Glomerular endothelial cell (primary cell): ENCODE data around the gene LRRC26. TPM values are rescaled to one million over a fixed set of nuclear protein-coding genes. Genes with fewer than 3 reads are reported as not detected.

Experiments used
- DNase-seq: peaks from one replicate; pipeline ENCODE4 v3.0.0-alpha.2; 2011; ENCODE audit warnings: low read depth, low spot score; ENCODE audit errors: extremely low read depth
- total RNA-seq: library from RNA; depleted of rRNA; stranded (reverse); fragments of >200 nt; gene quantifications from 2 replicates; pipeline ENCODE4 v1.2.3, GENCODE V29; 2015

Gene LRRC26, protein sequence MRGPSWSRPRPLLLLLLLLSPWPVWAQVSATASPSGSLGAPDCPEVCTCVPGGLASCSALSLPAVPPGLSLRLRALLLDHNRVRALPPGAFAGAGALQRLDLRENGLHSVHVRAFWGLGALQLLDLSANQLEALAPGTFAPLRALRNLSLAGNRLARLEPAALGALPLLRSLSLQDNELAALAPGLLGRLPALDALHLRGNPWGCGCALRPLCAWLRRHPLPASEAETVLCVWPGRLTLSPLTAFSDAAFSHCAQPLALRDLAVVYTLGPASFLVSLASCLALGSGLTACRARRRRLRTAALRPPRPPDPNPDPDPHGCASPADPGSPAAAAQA
- not detected in 2 replicates for total RNA-seq

DNA sequence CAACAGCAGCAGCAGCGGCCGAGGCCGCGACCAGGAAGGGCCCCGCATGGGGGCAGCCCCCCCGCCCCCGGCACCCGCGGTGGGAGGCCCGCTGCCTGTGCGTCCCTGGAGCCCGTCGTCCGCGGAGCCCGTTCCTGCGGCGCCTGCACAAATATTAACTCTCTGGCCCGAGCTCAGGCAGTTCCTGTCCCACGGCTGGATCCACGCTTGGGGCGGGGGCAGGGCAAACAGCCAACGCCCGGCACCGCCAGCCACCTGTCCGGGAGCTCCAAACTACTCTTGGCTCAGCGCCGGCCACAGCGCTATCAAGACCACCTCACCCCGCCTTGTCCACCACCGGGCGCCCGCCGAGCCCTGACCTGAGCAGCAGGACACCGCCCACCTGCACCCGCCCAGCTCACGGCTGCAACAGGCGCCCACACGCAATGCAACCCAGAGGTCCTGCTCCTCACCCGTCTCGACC is at the start of gene LRRC26:
TSS of gene LRRC26 (minus strand) at position 156 of the 463 bp plus-strand sequence. CDS start at position 48, 108 bp downstream.
- DNase-seq: no peak

DNA sequence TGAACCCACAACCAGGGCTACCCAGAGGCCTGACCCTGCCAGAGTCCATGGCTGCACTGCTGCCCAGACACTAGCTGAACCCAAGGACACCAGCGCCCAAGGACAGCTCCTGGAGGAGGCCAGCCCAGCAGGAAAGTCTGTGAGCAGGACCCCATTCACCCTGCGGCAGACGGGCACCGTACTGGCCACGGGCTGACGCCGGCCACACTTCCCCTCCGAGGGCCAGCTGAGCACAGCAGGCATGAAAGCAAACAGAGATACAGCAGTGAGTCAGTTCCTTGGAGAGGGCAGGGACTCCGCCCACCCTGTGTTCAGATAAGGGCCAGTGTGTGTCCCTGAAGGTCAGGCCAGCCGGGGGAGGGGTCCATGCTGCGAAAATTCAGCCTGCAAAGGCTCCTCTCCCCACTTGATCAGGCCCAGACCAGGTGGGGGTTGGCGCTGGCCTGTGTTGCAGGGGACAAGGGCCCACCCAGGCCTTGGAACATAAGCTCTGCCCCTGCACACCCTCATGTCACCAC is 49.0 kb upstream of the LRRC26 start:
- no peak for DNase-seq

DNA sequence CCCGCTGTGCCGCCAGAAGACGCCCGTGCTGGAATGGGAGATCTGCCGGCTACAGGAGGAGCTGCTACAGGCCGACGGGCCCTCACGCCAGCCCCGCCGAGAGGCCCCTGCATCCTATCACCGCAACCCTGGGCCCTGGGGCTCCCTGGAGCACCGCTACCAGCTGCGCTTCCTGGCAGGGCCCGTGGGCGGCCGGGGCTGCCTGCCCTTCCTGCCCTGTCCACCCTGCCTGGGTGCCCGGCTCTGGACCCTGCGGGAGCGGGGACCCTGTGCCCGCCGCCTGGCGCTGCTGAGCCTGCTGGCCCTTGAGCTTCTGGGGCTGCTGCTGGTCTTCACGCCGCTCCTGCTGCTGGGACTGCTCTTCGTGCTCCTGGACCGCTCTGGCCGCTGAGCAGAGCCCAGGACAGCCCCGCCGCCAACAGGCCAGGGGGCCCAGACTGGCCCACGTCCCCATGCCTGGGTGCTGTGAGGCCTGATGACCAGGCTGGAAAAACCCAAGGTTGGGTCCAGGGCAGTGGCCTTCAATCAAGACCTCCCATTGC is 48.4 kb upstream of the LRRC26 start:
- no peak for DNase-seq

DNA sequence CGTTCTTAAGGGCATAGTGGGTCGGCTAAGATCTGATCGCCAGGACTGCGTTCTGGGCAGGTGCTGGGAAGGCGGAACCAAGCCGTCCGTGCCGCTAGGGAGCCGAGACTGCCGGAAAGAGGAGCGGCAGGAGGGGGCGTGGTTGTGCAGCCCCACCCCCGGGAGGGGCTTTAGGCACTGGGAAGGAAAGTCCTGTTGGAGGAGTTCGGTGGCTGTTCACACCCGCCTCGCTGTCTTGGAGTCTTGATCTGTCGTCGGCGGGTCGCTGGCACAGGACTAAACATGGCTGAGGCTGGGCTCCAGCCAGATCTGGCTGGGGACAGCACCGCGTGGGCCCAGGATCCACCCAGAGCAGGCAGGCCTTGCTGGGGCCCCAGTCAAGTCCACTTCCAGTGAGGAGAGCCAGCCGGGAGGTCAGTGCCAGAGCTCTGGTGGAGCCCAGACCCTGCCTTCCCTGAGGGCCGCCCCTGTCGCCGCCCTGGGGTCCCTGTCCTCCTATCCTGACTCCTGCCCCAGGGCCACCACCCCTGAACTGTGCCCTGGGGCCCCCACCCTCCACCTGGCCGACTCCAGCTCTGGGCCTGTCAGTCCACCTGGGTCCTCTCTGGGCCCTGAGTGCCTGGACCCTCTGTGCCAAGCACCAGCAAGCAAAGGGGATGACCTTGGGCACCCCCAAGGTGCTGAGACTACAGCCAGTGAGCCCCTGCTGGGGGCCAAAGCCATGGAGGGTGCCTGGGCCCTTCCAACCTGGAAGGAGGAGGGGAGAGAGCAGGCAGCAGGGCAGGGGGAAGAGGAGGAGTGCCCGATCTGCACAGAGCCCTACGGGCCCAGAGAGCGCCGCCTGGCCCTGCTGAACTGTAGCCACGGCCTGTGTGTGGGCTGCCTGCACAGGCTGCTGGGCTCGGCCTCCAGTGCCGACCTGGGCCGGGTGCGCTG is 47.7 kb upstream of the LRRC26 start:
- no peak for DNase-seq

DNA sequence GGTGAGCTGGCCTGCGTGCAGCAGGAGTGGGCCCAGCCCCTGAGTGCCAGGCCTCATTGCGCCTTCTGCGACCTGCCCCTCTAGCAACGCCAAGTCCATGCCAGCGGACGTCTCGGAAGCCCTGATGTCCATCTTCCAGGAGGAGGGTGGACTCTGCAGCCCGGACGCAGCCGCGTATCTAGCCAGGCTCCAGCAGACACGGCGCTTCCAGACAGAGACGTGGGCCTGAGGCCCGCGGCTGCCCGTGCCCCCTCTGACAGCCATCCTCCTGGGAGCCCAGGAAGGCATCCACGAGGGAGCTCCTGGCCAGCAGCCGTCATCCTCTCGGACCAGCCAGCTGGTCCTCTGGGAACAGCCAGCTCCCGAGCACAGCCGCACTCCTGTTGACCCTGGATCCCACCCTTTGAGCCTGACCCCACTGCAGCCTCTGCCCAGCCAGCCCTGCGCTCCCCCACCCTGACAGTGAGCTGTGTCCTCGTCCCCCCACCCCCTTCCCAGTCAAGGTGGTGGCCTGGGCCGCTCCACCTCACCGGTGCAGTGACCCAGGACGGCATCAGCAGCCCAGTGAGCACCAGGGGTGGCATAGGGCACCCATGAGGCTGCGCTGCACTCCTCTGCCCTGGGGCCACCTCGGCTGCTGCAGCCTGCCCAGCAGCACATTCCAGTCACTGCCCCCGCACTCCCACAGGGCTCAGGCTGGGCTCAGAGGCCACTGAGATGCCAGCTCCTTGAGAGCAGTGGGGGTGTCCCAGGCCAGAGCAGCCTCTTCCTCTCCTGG is 46.5 kb upstream of the LRRC26 start:
- no peak for DNase-seq

DNA sequence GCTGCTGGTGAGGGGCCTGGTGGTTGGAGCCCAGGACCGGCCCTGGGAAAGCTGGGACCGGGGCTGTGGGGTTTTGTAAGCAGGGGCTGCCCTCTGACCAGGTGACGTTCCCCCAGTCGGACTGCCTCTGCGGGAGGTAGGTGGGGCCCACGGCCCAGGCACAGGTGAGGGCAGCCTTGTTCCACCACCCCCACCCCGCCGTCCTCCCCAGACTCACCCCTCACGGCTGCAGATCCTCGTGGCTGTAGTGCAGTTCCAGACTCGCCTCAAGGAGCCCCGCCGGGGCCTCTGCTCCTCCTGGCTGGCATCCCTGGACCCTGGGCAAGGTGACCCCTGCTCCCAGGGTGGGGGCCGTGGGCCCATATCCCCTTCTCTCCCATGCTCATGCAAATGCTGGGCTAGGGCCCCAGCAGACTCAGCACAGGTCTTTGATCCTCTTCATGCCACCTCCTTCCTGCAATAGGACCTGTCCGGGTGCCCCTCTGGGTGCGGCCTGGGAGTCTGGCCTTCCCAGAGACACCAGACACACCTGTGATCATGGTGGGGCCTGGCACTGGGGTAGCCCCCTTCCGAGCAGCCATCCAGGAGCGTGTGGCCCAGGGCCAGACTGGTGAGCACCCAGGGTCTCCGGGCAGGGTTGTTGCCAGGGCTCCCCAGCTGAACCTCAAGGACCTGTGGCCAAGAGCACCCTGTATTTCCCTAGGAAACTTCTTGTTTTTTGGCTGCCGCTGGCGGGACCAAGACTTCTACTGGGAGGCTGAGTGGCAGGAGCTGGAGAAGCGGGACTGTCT is 45.5 kb upstream of the LRRC26 start:
- no peak for DNase-seq

DNA sequence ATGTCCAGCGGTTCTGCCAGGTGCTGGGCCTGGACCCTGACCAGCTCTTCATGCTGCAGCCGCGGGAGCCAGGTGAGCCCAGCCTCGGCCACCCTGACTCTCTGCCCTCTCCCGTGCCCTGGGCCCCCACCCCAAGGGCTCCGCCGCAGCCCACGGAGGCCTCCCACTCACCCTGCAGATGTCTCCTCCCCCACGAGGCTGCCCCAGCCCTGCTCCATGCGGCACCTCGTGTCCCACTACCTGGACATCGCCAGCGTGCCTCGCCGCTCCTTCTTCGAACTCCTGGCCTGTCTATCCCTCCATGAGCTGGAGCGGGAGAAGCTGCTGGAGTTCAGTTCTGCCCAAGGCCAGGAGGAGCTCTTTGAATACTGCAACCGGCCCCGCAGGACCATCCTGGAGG is 44.8 kb upstream of the LRRC26 start:
- no peak for DNase-seq

DNA sequence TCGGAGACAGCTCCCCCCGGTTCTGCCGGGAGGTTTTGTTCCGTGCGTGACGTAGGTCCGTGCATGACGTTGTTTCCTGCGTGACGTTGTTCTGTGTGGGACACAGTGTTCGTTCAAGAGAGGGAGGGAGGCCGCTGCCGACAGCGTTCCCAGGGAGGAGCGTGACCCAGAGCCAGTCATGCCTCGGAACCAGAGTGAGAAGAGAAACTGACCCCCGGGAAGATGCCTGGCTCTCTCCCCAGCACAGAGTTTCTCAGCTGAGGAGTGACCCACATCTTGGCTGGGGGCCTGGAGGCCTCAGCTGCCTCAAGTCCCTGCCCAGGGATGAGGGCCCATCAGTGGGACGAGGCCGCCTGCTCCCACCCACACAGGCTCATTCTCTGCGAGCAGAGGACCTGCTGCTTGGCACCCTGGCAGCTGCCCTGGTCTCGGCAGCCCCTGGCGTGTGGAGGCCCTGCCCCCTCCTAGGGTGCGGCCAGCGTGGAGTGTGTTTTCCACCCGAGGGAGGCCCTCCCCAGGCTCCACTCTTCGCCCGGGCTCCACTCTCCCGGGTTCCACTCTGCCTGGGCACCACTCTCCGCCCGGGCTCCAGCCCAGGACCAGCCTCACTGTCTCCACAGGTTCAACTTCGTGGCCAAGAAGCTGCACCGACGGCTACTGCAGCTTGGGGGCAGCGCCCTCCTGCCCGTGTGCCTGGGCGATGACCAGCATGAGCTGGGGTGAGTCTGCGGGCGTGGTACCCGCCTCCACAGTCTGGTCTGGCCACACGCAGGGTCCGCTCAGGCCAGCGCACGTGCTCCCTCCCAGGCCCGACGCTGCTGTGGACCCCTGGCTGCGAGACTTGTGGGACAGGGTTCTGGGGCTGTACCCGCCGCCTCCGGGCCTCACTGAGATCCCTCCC is 43.6 kb upstream of the LRRC26 start:
- no peak for DNase-seq

DNA sequence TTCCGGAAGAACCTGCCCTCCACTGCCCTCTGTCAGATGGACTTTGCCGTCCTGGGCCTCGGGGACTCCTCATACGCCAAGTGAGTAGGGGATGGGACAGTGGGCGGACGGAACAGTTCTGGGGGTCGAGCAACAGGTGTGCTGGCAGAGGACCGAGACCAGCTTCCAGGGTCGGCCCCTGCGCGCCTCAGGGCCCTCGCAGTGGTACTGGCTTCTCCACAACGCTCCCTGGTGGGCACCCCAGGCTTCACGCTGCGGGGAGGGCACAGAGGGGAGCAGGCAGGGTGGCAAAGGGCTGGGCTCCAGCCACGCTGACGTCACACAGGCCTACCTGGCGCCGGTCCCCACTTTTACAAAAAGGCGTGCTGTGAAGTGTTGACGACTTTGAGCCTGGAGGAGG is 42.7 kb upstream of the LRRC26 start:
- DNase-seq: no peak

DNA sequence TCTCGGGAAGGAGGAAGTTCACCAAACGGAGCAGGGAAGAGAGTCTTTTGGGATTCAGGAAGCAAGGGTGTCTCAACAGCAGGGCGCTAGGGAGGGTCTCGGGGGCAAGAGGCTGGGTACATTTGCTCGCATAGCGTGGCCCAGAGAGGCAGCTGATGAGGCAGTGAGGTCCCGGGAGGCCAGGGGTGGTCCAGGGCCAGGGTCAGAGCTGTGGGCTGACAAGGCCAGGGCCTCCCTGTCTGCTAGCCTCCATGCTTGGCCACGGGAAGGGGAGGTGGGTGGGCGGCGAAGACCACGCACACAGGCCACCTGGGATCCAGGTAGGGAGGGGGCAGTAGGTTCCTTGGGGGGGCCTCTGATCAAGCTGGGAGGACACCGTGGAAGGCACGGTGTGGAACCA is 41.7 kb upstream of the LRRC26 start:
- DNase-seq: no peak

DNA sequence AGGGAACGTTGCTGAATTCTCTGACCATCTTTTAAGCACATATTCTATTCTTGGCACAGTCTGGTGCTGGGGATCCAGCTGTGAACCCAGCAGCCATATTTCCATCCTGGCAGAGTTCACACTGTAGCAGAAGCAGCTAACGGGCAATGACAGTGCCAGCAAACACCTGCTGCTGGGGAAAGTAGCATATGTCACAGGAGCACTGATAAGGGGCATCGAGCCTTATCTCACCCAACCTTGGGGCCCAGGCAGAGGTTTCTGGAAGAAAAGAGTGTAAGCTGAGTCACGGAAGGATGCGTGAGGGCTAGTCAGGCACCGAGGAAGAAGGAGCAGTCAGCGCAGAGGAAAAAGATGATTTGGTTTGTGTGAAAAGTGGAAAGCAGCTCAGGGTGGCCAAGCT is 36.8 kb upstream of the LRRC26 start:
- no peak for DNase-seq

DNA sequence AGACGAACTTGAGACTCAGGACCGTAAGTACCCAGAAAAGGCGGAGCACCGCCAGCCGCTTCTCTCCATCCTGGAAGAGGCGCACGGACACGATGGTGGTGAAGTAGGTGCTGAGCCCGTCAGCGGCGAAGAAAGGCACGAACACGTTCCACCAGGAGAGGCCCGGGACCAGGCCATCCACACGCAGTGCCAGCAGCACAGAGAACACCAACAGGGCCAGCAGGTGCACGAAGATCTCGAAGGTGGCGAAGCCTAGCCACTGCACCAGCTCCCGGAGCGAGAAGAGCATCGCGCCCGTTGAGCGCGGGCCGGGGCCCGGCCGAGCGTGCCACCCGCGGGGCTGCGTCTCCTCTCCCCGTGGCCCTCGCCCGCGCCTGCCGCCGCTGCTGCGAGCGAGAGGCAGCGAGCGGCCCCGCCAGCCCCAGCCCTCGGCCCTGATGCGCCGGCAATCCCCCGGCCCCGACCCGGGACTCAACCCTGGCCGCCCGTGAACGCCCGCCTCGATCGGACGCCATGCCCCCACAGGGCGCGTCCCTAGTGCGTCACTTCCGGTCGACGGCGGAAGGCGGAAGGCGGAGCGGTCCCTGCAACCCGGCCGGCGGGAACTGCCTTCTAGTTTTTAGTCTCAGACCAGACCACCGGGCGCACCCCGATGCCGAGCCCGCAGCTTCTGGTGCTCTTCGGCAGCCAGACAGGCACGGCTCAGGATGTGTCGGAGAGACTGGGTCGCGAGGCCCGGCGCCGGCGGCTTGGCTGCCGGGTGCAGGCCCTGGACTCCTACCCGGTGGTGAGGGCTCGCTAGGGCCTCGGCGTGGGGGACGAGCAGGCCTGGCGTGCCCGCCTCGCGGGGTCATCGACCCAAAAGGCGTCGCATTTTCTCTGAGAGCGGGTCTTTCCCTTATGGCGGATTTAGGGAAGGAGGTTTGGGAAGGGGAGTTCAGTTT is 35.5 kb upstream of the LRRC26 start, which contains the start of the genes NDOR1 and TMEM203:
TSS of gene NDOR1 (plus strand) at position 575 of the 944 bp plus-strand sequence. CDS start at position 653, 78 bp downstream.
TSS of gene TMEM203 (minus strand) at position 523 of the 944 bp plus-strand sequence. CDS start at position 289, 234 bp downstream.
- no peak for DNase-seq

DNA sequence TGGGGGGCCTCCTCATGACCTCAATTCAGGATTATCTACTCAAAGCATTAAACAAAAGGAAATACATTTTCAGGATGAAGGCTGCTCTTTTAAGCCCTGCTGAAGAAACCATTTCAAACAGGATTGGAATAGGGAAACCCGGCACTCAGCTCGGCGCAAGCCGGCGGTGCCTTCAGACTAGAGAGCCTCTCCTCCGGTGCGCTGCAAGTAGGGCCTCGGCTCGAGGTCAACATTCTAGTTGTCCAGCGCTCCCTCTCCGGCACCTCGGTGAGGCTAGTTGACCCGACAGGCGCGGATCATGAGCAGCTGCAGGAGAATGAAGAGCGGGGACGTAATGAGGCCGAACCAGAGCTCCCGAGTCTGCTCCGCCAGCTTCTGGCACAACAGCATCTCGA is 34.9 kb upstream of the LRRC26 start:
- no peak for DNase-seq

DNA sequence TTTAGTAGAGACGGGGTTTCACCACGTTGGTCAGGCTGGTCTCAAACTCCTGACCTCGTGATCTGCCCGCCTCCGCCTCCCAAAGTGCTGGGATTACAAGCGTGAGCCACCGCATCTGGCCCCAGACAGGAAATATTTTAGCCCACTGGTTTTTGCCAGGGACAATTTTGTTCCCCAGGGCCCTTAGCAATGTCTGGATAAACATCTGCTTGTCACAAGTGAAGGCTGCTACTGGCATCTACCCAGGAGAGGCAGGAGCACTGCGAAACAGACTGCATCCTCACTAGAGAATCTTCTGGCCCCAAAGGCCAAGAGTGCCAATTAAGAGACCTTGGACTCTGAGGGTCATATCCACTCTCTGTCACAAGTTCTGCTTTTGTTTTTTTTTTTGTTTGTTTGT is 33.1 kb upstream of the LRRC26 start:
- no peak for DNase-seq

DNA sequence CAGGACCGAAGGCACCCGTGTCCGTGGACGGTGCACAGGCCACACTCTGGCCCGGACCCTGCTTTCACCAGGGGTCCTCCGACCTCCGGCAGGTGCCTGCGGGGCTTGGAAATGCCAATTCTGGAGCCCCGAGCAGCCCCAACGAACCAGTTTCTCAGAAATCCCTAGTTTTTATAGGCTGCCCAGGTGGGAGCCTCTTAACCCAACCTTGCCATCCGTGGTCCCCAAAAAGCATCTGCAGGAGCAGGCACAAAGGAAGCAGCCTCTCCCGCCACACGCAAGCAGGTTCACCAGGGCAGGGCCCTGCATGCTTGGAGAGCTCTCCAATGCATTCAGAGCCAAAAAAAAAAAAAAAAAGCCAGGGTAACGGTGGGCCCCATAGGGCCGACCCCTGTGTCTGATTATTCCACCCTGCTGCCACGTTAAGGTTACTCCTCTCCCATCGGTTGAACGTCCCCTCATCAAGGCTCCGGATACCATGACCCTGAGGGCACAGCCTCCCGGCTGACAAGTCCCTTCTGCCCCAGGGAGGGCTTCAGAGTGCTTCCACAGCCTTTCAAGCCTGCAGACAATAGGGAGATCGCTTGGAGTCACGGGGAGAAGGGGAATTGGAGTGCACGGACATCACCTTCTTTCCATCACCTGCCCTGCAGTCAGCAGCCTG is 31.5 kb upstream of the LRRC26 start:
- no peak for DNase-seq

DNA sequence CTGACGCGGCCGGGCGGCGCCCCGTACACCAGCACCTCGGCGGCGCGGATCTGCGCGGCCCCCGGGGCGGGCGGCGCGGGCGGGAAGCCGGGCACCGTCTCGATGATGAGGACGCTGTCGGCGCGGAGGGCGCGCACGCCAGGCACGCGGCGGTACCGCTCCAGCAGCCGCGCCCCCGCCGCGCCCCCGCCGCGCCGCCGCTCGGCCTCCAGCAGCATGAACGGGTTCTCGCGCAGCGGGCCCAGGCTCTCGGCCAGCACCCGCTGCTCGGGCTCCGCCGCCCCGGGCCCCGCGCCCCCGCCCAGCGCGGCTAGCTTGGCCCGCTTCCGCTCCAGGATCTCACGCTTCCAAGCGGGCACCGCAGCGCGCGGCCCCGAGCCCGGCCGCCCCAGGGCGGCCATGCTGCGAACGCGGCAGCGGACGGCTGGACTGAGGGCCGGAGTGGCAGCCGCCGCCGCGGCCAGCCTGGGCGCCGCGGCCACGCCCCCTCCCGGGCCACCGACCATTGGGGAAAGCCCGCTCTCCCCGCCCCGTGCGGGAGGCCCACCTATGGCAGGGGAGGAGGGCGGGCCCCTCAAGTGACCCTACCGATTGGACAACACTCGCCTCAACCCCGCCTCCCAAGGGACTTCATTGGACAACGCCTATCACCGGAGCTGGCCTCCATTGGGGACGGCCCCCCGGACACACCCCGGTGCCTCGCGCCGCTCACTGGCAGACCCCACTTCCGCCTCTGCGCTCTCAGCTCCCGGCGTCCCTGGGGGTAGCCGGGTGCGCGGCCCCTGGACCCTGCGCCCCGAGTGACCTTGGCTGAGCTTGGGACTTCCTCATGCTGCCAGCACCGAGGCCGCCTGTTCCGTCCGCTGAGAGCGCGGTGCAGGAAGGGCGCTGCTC is 30.7 kb upstream of the LRRC26 start, which contains the start of gene TPRN:
TSS of gene TPRN (minus strand) at position 431 of the 894 bp plus-strand sequence. CDS start at position 401, 30 bp downstream.
- peak; percentile 76 for DNase-seq
